ENCODE results near the gene RHOG. TPM values are rescaled to one million over a fixed set of nuclear protein-coding genes. Genes with fewer than 3 reads are reported as not detected.
A peak's percentile ranks its signal among the peaks of the same experiment; 100 is the strongest.

The RHOG gene
- total and polyA plus RNA-seq, 9 of the 15 experiments (the other 6 are each of a cell fraction or from before 2014, with no cell fraction given) = 22.6 to 162 (median 80.3) TPM

- no peak for TF ChIP-seq C11orf30 (IDR thresholded peaks at IDR 0.05; ENCODE audit: low read depth)
- no peak for TF ChIP-seq ZNF165 (CRISPR knock-in tag; IDR thresholded peaks at IDR 0.05; ENCODE audit: borderline replicate concordance)
- TF ChIP-seq RFX5 (IDR thresholded peaks at IDR 0.05; ENCODE audit: low read depth, low read length) = no peak
- TF ChIP-seq SMAD4 (CRISPR knock-in tag; conservative IDR thresholded peaks at IDR 0.05) = no peak
- no peak for TF ChIP-seq PHB2 (IDR thresholded peaks at IDR 0.05; ENCODE audit: low read depth)
- no peak for TF ChIP-seq GATAD2A (IDR thresholded peaks at IDR 0.05)
- TF ChIP-seq RHOXF2B (CRISPR knock-in tag; conservative IDR thresholded peaks at IDR 0.05) = no peak
- no peak for TF ChIP-seq ZNF699 (CRISPR knock-in tag; IDR thresholded peaks at IDR 0.05; ENCODE audit: insufficient replicate concordance)
- TF ChIP-seq, protein P1, sequence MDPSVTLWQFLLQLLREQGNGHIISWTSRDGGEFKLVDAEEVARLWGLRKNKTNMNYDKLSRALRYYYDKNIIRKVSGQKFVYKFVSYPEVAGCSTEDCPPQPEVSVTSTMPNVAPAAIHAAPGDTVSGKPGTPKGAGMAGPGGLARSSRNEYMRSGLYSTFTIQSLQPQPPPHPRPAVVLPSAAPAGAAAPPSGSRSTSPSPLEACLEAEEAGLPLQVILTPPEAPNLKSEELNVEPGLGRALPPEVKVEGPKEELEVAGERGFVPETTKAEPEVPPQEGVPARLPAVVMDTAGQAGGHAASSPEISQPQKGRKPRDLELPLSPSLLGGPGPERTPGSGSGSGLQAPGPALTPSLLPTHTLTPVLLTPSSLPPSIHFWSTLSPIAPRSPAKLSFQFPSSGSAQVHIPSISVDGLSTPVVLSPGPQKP (CRISPR knock-in tag; IDR thresholded peaks at IDR 0.05) = no peak
- TF ChIP-seq IRF1 (CRISPR knock-in tag; IDR thresholded peaks at IDR 0.05; ENCODE audit: borderline replicate concordance) = no peak
- TF ChIP-seq TCF3 (CRISPR knock-in tag; IDR thresholded peaks at IDR 0.05) = peak; percentile 67
- no peak for TF ChIP-seq FUS (optimal IDR thresholded peaks at IDR 0.05; ENCODE audit: low read depth, low read length)
- no peak for TF ChIP-seq TGIF2 (CRISPR knock-in tag; IDR thresholded peaks at IDR 0.05)
- TF ChIP-seq NCOA1 (IDR thresholded peaks at IDR 0.05; ENCODE audit: low read depth) = no peak
- no peak for TF ChIP-seq ZNF253 (CRISPR knock-in tag; conservative IDR thresholded peaks at IDR 0.05)
- TF ChIP-seq NFXL1 (CRISPR knock-in tag; IDR thresholded peaks at IDR 0.05) = no peak
- no peak for TF ChIP-seq COPS2 (conservative IDR thresholded peaks at IDR 0.05)
- TF ChIP-seq NFIX (CRISPR knock-in tag; IDR thresholded peaks at IDR 0.05; ENCODE audit: low read depth) = no peak
- TF ChIP-seq ETV5 (CRISPR knock-in tag; IDR thresholded peaks at IDR 0.05; ENCODE audit: low read depth) = no peak
- no peak for TF ChIP-seq NR4A1 (CRISPR knock-in tag; IDR thresholded peaks at IDR 0.05)
- TF ChIP-seq NR4A1 (tag; IDR thresholded peaks at IDR 0.05) = no peak
- TF ChIP-seq ZNF23 (CRISPR knock-in tag; IDR thresholded peaks at IDR 0.05) = no peak
- no peak for TF ChIP-seq ZNF639 (CRISPR knock-in tag; conservative IDR thresholded peaks at IDR 0.05 in 1 of 2, IDR thresholded peaks at IDR 0.05 in 1 of 2)
- TF ChIP-seq TEAD1 (CRISPR knock-in tag; IDR thresholded peaks at IDR 0.05) = no peak
- no peak for TF ChIP-seq NFRKB (IDR thresholded peaks at IDR 0.05; ENCODE audit: low read depth)
- TF ChIP-seq POLR2G (IDR thresholded peaks at IDR 0.05; ENCODE audit: low read depth, low read length) = no peak
- TF ChIP-seq FOXK2 (conservative IDR thresholded peaks at IDR 0.05 in 1 of 2, IDR thresholded peaks at IDR 0.05 in 1 of 2; ENCODE audit: low read depth in 2 of 2) = no peak
- TF ChIP-seq, protein P2, sequence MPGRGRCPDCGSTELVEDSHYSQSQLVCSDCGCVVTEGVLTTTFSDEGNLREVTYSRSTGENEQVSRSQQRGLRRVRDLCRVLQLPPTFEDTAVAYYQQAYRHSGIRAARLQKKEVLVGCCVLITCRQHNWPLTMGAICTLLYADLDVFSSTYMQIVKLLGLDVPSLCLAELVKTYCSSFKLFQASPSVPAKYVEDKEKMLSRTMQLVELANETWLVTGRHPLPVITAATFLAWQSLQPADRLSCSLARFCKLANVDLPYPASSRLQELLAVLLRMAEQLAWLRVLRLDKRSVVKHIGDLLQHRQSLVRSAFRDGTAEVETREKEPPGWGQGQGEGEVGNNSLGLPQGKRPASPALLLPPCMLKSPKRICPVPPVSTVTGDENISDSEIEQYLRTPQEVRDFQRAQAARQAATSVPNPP (IDR thresholded peaks at IDR 0.05; ENCODE audit: borderline replicate concordance, insufficient read depth, insufficient read length) = no peak
- no peak for TF ChIP-seq NR3C1 (CRISPR knock-in tag; IDR thresholded peaks at IDR 0.05)
These were observed 7.3 kb downstream of the RHOG start (continued) for GRCh38 chr11:3833449-3833848.

All from K562 (cell line).